Mesenchymal stem cell (in vitro differentiated cells and primary cell): ENCODE measurements around the gene FOXK1.
"Not testable (repeated sequence)": the region's sequence is repeated elsewhere in the genome, so short reads cannot be mapped to it uniquely, and the experiment has no call there.

Experiments
- DNase-seq: peaks from one replicate; pipeline ENCODE4 v3.0.0-alpha.2; 2013
- H2AFZ ChIP-seq: one replicate; pipeline ENCODE4 v1.6.1; 2013; ENCODE audit warnings: low read depth, mild to moderate bottlenecking, control low read depth, inconsistent platforms, low read length, moderate library complexity
- H2AK5ac ChIP-seq: 2 replicates; pipeline ENCODE4 v1.6.1; 2013; ENCODE audit warnings: low read length, moderate library complexity, mild to moderate bottlenecking, inconsistent platforms; ENCODE audit not compliant: severe bottlenecking
- H2BK120ac ChIP-seq: one replicate; pipeline ENCODE4 v1.6.1; 2013; ENCODE audit warnings: low read depth, mild to moderate bottlenecking, inconsistent platforms, low read length, moderate library complexity
- H2BK12ac ChIP-seq, 2 experiments: one replicate each; pipeline ENCODE4 v1.6.1; 2013; ENCODE audit warnings: inconsistent platforms in 2 of 2, low read length in 2 of 2, mild to moderate bottlenecking in 2 of 2, moderate library complexity in 2 of 2, control low read depth in 1 of 2
- H2BK15ac ChIP-seq: one replicate; pipeline ENCODE4 v1.6.1; 2013; ENCODE audit warnings: mild to moderate bottlenecking, low read depth, inconsistent platforms; ENCODE audit not compliant: poor library complexity, severe bottlenecking
- H2BK5ac ChIP-seq: 2 replicates; pipeline ENCODE4 v1.6.1; 2013; ENCODE audit warnings: low read depth, mild to moderate bottlenecking, low read length, control low read depth, inconsistent platforms; ENCODE audit not compliant: poor library complexity, severe bottlenecking
- H3K14ac ChIP-seq, 2 experiments: one replicate each; pipeline ENCODE4 v1.6.1; 2013; ENCODE audit warnings: inconsistent platforms in 2 of 2, low read length in 2 of 2, control low read depth in 1 of 2, mild to moderate bottlenecking in 1 of 2, moderate library complexity in 1 of 2
- H3K18ac ChIP-seq, 2 experiments: one replicate each; pipeline ENCODE4 v1.6.1; 2013; ENCODE audit warnings: inconsistent platforms in 2 of 2, low read length in 2 of 2, control low read depth in 1 of 2, low read depth in 1 of 2, mild to moderate bottlenecking in 1 of 2
- H3K23ac ChIP-seq, 2 experiments: one replicate each; pipeline ENCODE4 v1.6.1; 2013; ENCODE audit warnings: inconsistent platforms in 2 of 2, low read length in 2 of 2, mild to moderate bottlenecking in 2 of 2, moderate library complexity in 2 of 2, control low read depth in 1 of 2
- H3K27ac ChIP-seq: 2 replicates; pipeline ENCODE4 v1.5.1; 2013; ENCODE audit warnings: mild to moderate bottlenecking, moderate library complexity, low read length, control low read depth, inconsistent platforms; ENCODE audit not compliant: poor library complexity, severe bottlenecking
- H3K27me3 ChIP-seq, 2 experiments: 2 replicates each; pipeline versions ENCODE4 v1.6.1 to v1.7.0; 2013; ENCODE audit warnings: low read length in 2 of 2, mild to moderate bottlenecking in 2 of 2, moderate library complexity in 2 of 2, control low read depth in 1 of 2, inconsistent platforms in 1 of 2; ENCODE audit not compliant: control insufficient read depth in 1 of 2, insufficient read depth in 1 of 2
- H3K36me3 ChIP-seq, 2 experiments: 2 replicates each; pipeline versions ENCODE4 v1.6.1 to v1.7.0; 2013; ENCODE audit warnings: low read length in 2 of 2, control low read depth in 1 of 2, inconsistent platforms in 1 of 2, low read depth in 1 of 2, mild to moderate bottlenecking in 1 of 2; ENCODE audit not compliant: insufficient read depth in 2 of 2, control insufficient read depth in 1 of 2
- H3K4ac ChIP-seq, 2 experiments: one replicate each; pipeline ENCODE4 v1.6.1; 2013; ENCODE audit warnings: inconsistent platforms in 2 of 2, low read length in 2 of 2, mild to moderate bottlenecking in 2 of 2, moderate library complexity in 2 of 2, control low read depth in 1 of 2, low read depth in 1 of 2
- H3K4me1 ChIP-seq: 2 replicates; pipeline ENCODE4 v1.6.1; 2013; ENCODE audit warnings: low read depth, low read length, control low read depth; ENCODE audit not compliant: control insufficient read depth, insufficient read depth
- H3K4me2 ChIP-seq: 2 replicates; pipeline ENCODE4 v1.6.1; 2013; ENCODE audit warnings: low read length, mild to moderate bottlenecking, inconsistent platforms; ENCODE audit not compliant: poor library complexity, severe bottlenecking
- H3K4me3 ChIP-seq, 2 experiments: 2 replicates each; pipeline versions ENCODE4 v1.5.1 to v1.7.0; 2013; ENCODE audit warnings: low read length in 2 of 2, mild to moderate bottlenecking in 2 of 2, control low read depth in 1 of 2, low read depth in 1 of 2; ENCODE audit not compliant: insufficient read depth in 1 of 2
- H3K79me1 ChIP-seq: replicated peaks from 2 replicates; pipeline ENCODE4 v1.6.1; 2013; ENCODE audit warnings: mild to moderate bottlenecking, control low read depth, low read length, inconsistent platforms; ENCODE audit not compliant: poor library complexity, severe bottlenecking
- H3K9ac ChIP-seq: 2 replicates; pipeline ENCODE4 v1.7.0; 2013; ENCODE audit warnings: mild to moderate bottlenecking, low read length, moderate library complexity
- H3K9me3 ChIP-seq: 2 replicates; pipeline ENCODE4 v1.7.0; 2013; ENCODE audit warnings: mild to moderate bottlenecking, low read length; ENCODE audit not compliant: control insufficient read depth
- H4K8ac ChIP-seq: one replicate; pipeline ENCODE4 v1.6.1; 2013; ENCODE audit warnings: inconsistent platforms, mild to moderate bottlenecking, low read length, moderate library complexity
- H4K91ac ChIP-seq: one replicate; pipeline ENCODE4 v1.6.1; 2013; ENCODE audit warnings: mild to moderate bottlenecking, low read length, inconsistent platforms
- WGBS: methylation state at CpG from one replicate; pipeline ENCODE4 v1.1.7; 2013; ENCODE audit warnings: mixed read lengths; 5-methylcytosine and 5-hydroxymethylcytosine counted together

The FOXK1 gene

DNA sequence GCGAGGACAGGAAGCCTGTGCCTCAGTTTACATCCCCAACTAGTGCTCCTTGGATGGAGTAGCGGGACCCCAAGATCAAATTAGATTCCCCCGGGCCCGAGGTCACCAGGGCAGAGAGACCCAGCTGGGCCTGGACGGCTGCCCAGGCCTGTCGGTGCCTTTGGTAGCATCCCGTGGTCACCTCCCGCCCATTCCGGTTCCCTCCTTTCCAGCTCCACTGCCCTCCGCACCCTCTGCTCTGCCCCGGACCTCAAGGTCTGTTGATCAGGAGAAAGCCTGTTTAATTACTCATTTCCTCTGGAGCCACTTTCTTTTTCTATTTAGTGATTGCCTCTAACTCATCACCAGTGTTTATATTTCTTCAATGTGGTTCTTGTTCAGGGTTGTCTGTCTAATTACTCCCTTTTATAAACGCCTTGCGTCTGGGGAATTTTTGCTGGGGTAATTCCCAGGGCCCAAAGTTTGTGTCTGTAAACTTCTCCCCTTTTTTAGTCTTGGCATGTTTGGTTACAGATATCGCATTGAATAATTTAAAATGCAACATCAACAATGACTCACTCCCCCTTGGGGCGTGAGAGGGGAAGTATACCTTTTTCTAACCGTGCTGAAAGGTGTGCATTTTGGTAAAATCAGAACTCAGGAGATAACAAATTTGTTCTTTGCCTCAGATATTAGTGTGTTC lies 1.9 kb downstream of the FOXK1 start:
- H3K14ac ChIP-seq = peak overlapping the region in 1 of 2 experiments; percentile 39
- H3K9me3 ChIP-seq = no peaks in the 10 kb centered on the region
- peak overlapping the region; percentile 98 to 99 for H3K18ac ChIP-seq
- H3K27me3 ChIP-seq = no peaks in the 10 kb centered on the region
- H3K4me2 ChIP-seq = peak overlapping the region; percentile 89
- WGBS = 4% methylated on average over 10 of the region's 16 CpGs
- H4K8ac ChIP-seq = peak overlapping the region; percentile 97
- peak overlapping the region; percentile 99 for H4K91ac ChIP-seq
- peak overlapping the region; percentile 83 for H2BK5ac ChIP-seq
- peak overlapping the region; percentile 87 to 97 for H3K4me3 ChIP-seq
- peak overlapping the region; percentile 96 for H3K9ac ChIP-seq
- peaks cover 13% of the 10 kb centered on the region for H3K4me1 ChIP-seq
- H3K36me3 ChIP-seq = peaks cover 0 to 10% of the 10 kb centered on the region in 2 experiments
- peak overlapping the region; percentile 91 for H2BK120ac ChIP-seq
- H3K4ac ChIP-seq = peak overlapping the region; percentile 76 to 84
- H2AFZ ChIP-seq = no peak overlapping the region
- H2AK5ac ChIP-seq = peak overlapping the region; percentile 21
- H3K79me1 ChIP-seq = no peaks in the 10 kb centered on the region
- peak overlapping the region; percentile 23 to 76 for H2BK12ac ChIP-seq
- no peak overlapping the region for H3K23ac ChIP-seq
- peak overlapping the region; percentile 91 for H3K27ac ChIP-seq
- DNase-seq = peak; percentile 94
- H2BK15ac ChIP-seq = peak overlapping the region; percentile 29

- Histone ChIP-seq H3K4me2 (peak overlapping the region; percentile 89), H3K9ac (peak overlapping the region; percentile 96), H3K23ac (no peak overlapping the region), H3K4me1 (peaks cover 18% of the 10 kb centered on the region), H3K27me3 (no peaks in the 10 kb centered on the region), H2BK120ac (no peak overlapping the region), H4K8ac (no peak overlapping the region), H2BK15ac (no peak overlapping the region), H4K91ac (no peak overlapping the region), H2BK12ac (no peak overlapping the region), H2AK5ac (no peak overlapping the region), H3K4me3 (peak overlapping the region in 1 of 2 experiments; percentile 97), H3K27ac (peak overlapping the region; percentile 91), H3K9me3 (no peaks in the 10 kb centered on the region), H2BK5ac (no peak overlapping the region), H3K4ac (no peak overlapping the region), H2AFZ (no peak overlapping the region), H3K18ac (no peak overlapping the region), H3K79me1 (no peaks in the 10 kb centered on the region), H3K36me3 (peaks cover 0 to 15% of the 10 kb centered on the region in 2 experiments), H3K14ac (peak overlapping the region in 1 of 2 experiments; percentile 36)
- DNase-seq = no peak
- 89% methylated on average over 9 of the region's 9 CpGs for WGBS
Measured at GRCh38 chr7:4684846-4685245, 2.8 kb downstream of the FOXK1 start.

DNA sequence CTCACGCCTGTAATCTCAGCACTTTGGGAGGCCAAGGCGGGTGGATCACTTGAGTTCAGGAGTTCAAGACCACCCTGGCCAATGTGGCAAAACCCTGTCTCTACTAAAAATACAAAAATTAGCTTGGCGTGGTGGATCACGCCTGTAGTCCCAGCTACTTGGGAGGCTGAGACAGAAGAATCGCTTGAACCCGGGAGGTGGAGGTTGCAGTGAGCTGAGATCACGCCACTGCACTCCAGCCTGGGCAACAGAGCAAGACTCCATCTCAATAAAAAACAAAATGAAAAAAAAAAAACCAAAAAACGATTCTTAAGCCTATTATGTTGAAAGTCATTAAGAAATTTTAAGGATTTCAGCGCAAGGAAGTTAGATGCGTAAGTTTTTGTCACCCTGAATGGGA lies 3.6 kb downstream of the FOXK1 start:
- H3K18ac ChIP-seq, H2BK12ac ChIP-seq, H3K4ac ChIP-seq, H3K14ac ChIP-seq, H2BK15ac ChIP-seq, H3K9ac ChIP-seq, H2AK5ac ChIP-seq, H3K23ac ChIP-seq, H4K8ac ChIP-seq, H3K4me2 ChIP-seq, H3K27me3 ChIP-seq, H3K4me3 ChIP-seq, H2BK5ac ChIP-seq, H3K9me3 ChIP-seq, H2AFZ ChIP-seq, H3K79me1 ChIP-seq, H4K91ac ChIP-seq, DNase-seq, H2BK120ac ChIP-seq, H3K27ac ChIP-seq: not testable (repeated sequence)
- Histone ChIP-seq H3K36me3 (peaks cover 0 to 18% of the 10 kb centered on the region in 2 experiments), H3K4me1 (peaks cover 20% of the 10 kb centered on the region)
- 95% methylated on average over 9 of the region's 10 CpGs for WGBS

DNA sequence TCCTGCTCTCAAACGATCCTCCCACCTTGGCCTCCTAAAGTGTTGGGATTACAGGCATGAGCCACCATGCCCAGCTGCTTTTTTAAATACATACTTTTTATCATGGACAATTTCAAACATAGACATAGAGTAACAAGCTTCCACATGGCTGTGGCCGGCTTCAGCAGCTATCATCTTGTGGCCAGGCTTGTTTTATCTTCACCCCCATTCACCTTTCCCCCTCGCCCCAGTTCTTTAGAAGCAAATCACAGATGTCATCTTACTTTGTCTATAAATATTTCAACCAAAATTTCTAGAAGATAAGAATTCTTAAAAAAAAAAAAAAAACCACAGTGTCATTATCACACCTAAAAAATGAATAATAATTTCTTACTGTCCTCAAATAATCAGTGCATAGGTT lies 5.9 kb downstream of the FOXK1 start:
- Histone ChIP-seq H3K4ac (no peak overlapping the region), H3K27ac (no peak overlapping the region), H4K8ac (no peak overlapping the region), H2BK15ac (no peak overlapping the region), H4K91ac (no peak overlapping the region), H3K23ac (no peak overlapping the region), H2BK120ac (no peak overlapping the region), H3K27me3 (no peaks in the 10 kb centered on the region), H3K36me3 (peaks cover 0 to 18% of the 10 kb centered on the region in 2 experiments), H2BK12ac (no peak overlapping the region), H3K18ac (no peak overlapping the region), H3K9me3 (no peaks in the 10 kb centered on the region), H3K4me3 (no peak overlapping the region), H3K79me1 (no peaks in the 10 kb centered on the region), H3K9ac (no peak overlapping the region), H2AFZ (no peak overlapping the region), H3K4me2 (no peak overlapping the region), H3K14ac (no peak overlapping the region), H2AK5ac (no peak overlapping the region), H2BK5ac (no peak overlapping the region), H3K4me1 (peaks cover 18% of the 10 kb centered on the region)
- WGBS = 94% methylated on average over 3 of the region's 3 CpGs
- no peak for DNase-seq
